GM23338 (cell line): ENCODE data around the gene CACTIN.

ENCODE experiments used
- EZH2 ChIP-seq: fragments of 200-600 bp; sonication (generic); IDR thresholded peaks from one replicate; pipeline ENCODE4 v1.8.0; 2017; ENCODE audit warnings: antibody characterized with exemption, mild to moderate bottlenecking, low read depth; ENCODE audit not compliant: unreplicated experiment
- POLR2AphosphoS5 ChIP-seq: IDR thresholded peaks from 2 replicates; pipeline ENCODE4 v1.6.1; 2016; ENCODE audit warnings: antibody characterized with exemption, low read depth
- ZNF114 ChIP-seq: fragments of 250-450 bp; sonication (Bioruptor Pico); IDR thresholded peaks from 2 replicates; pipeline ENCODE4 v1.5.0; 2020; ENCODE audit warnings: mild to moderate bottlenecking, moderate library complexity
- TF ChIP-seq, protein P1 (sequence below), 2 experiments: fragments of 200-600 bp in 1 of 2; sonication (generic) in 1 of 2; conservative IDR thresholded peaks; 2 replicates each; pipeline versions ENCODE4 v1.5.1 to v1.6.1; 2016 to 2017; ENCODE audit warnings: antibody characterized with exemption in 2 of 2, low read depth in 2 of 2, mild to moderate bottlenecking in 2 of 2, moderate library complexity in 1 of 2
- TF ChIP-seq, protein P2 (sequence below): IDR thresholded peaks from 2 replicates; pipeline ENCODE4 v1.6.1; 2016; ENCODE audit warnings: antibody characterized with exemption

DNA sequence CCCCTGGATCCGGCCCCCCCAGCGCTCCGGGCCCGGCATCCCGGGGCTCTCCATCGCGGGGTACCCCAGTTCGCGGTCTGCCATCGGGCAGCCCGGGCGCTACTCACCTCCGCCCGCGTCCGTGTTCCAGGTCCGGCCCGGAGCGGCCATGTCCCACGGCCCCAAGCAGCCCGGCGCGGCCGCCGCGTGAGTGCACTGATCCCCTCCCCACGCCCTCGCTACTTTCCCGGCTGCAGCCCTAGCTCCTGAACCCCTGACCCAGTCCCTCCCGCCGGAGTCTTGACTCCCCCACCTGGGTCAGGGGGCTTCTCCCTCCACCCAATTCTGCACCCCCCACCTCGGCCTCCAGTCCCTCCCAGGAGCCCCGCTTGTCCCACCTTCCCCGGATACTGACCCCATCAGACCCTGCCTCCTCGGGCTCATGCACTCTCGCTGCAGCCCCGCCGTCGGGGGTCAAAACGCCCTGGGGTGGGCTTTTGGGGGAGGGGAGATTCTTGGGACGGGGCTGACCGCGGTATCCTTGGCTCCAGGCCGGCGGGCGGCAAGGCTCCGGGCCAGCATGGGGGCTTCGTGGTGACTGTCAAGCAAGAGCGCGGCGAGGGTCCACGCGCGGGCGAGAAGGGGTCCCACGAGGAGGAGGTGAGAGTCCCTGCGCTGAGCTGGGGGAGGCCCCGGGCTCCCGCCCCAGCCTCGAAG is 53.3 kb downstream of the CACTIN start:
- TF ChIP-seq POLR2AphosphoS5 (no peak), ZNF114 (CRISPR knock-in tag) (no peak), EZH2 (no peak)
- TF ChIP-seq, protein P1, sequence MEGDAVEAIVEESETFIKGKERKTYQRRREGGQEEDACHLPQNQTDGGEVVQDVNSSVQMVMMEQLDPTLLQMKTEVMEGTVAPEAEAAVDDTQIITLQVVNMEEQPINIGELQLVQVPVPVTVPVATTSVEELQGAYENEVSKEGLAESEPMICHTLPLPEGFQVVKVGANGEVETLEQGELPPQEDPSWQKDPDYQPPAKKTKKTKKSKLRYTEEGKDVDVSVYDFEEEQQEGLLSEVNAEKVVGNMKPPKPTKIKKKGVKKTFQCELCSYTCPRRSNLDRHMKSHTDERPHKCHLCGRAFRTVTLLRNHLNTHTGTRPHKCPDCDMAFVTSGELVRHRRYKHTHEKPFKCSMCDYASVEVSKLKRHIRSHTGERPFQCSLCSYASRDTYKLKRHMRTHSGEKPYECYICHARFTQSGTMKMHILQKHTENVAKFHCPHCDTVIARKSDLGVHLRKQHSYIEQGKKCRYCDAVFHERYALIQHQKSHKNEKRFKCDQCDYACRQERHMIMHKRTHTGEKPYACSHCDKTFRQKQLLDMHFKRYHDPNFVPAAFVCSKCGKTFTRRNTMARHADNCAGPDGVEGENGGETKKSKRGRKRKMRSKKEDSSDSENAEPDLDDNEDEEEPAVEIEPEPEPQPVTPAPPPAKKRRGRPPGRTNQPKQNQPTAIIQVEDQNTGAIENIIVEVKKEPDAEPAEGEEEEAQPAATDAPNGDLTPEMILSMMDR (conservative IDR thresholded peaks at IDR 0.05; ENCODE audit: low read depth in 2 of 2), result no peak
- TF ChIP-seq, protein P2, sequence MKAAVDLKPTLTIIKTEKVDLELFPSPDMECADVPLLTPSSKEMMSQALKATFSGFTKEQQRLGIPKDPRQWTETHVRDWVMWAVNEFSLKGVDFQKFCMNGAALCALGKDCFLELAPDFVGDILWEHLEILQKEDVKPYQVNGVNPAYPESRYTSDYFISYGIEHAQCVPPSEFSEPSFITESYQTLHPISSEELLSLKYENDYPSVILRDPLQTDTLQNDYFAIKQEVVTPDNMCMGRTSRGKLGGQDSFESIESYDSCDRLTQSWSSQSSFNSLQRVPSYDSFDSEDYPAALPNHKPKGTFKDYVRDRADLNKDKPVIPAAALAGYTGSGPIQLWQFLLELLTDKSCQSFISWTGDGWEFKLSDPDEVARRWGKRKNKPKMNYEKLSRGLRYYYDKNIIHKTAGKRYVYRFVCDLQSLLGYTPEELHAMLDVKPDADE, result no peak
